Activated B cell treated with CpG ODN at 0.5 μM for 24 hours (primary cell): ENCODE results near the gene RBMS1. TPM values are rescaled to one million over a fixed set of nuclear protein-coding genes. Genes with fewer than 3 reads are reported as not detected.
A peak's percentile ranks its signal among the peaks of the same experiment; 100 is the strongest.

ENCODE experiments used
- ATAC-seq: fragments of 200-7000 bp; cut with Tn5 transposase; one replicate; pipeline ENCODE4 v1.10.0; 2021; ENCODE audit warnings: low read depth, mild to moderate bottlenecking, moderate library complexity
- CTCF ChIA-PET: fragments of 350-600 bp; sonication (Branson Sonifier 250); formaldehyde crosslinking; loops from one replicate; lab custom pipeline; 2021; ENCODE audit warnings: antibody characterized with exemption; lab: Charles Lee
- POLR2A ChIA-PET: fragments of 350-600 bp; sonication (Branson Sonifier 250); formaldehyde crosslinking; loops from one replicate; lab custom pipeline; 2021; ENCODE audit warnings: antibody characterized with exemption; lab: Charles Lee
- DNase-seq: peaks from one replicate; pipeline ENCODE4 v3.0.0; 2022
- H3K27ac Mint-ChIP-seq: one replicate; pipeline ENCODE4 v1.8.0; 2020; ENCODE audit warnings: mixed read lengths
- H3K27me3 Mint-ChIP-seq: one replicate; pipeline ENCODE4 v1.8.0; 2021; ENCODE audit warnings: mixed read lengths
- H3K36me3 Mint-ChIP-seq: one replicate; pipeline ENCODE4 v1.8.0; 2021; ENCODE audit warnings: low read depth, mixed read lengths
- H3K4me1 Mint-ChIP-seq: one replicate; pipeline ENCODE4 v1.8.0; 2021; ENCODE audit warnings: mixed read lengths
- H3K4me3 Mint-ChIP-seq: one replicate; pipeline ENCODE4 v1.8.0; 2020; ENCODE audit warnings: mild to moderate bottlenecking, mixed read lengths
- H3K9me3 Mint-ChIP-seq: one replicate; pipeline ENCODE4 v1.8.0; 2020; ENCODE audit warnings: mixed read lengths
- intact Hi-C: fragments of 100-400 bp; cut with micrococcal nuclease; formaldehyde crosslinking; loops from one replicate; pipeline ENCODE4 v1.15.1; 2024
- total RNA-seq: library from RNA; stranded (reverse); gene quantifications from 2 replicates; pipeline ENCODE4 v1.2.3, GENCODE V29; 2022
- TF ChIP-seq, protein P1 (sequence below): fragments of 200-600 bp; IDR thresholded peaks from one replicate; pipeline ENCODE4 v1.8.0; 2022; ENCODE audit warnings: antibody characterized with exemption, mild to moderate bottlenecking

RBMS1 gene
- total RNA-seq, 1 donor from 2014 or later, result 30.9 TPM

DNA sequence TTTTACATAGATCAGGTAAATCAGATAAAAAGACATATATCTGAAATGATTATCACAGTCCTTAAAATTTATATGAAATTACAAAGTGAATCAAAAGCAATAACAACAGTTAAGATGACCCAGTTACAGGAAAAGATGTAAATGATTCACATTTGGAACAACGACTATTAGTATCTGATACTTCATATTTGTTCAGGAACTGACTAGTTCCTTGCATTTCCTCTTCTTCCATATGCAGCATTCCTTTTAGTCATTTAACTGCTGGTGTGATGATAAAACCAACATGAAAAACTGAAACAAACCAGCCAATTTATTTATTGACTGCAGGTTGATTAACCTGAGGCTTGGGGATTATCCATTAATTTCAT lies 75.2 kb downstream of the RBMS1 start:
- Mint-ChIP-seq H3K4me3 (no peak overlapping the region), H3K27ac (no peak overlapping the region), H3K36me3 (no peaks in the 10 kb centered on the region), H3K27me3 (peaks cover 5% of the 10 kb centered on the region), H3K9me3 (no peaks in the 10 kb centered on the region), H3K4me1 (peaks cover 8% of the 10 kb centered on the region)
- TF ChIP-seq, protein P1, sequence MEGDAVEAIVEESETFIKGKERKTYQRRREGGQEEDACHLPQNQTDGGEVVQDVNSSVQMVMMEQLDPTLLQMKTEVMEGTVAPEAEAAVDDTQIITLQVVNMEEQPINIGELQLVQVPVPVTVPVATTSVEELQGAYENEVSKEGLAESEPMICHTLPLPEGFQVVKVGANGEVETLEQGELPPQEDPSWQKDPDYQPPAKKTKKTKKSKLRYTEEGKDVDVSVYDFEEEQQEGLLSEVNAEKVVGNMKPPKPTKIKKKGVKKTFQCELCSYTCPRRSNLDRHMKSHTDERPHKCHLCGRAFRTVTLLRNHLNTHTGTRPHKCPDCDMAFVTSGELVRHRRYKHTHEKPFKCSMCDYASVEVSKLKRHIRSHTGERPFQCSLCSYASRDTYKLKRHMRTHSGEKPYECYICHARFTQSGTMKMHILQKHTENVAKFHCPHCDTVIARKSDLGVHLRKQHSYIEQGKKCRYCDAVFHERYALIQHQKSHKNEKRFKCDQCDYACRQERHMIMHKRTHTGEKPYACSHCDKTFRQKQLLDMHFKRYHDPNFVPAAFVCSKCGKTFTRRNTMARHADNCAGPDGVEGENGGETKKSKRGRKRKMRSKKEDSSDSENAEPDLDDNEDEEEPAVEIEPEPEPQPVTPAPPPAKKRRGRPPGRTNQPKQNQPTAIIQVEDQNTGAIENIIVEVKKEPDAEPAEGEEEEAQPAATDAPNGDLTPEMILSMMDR, result no peak
- CTCF ChIA-PET, result no interaction called here
- intact Hi-C loops, result no loop called here
- POLR2A ChIA-PET, result interaction anchor here (0.9 kb wide), 1 partner anchor 11 kb away, joined by 3 read pairs; no protein-coding TSS in a partner anchor
- DNase-seq (no peak), ATAC-seq (no peak)

DNA sequence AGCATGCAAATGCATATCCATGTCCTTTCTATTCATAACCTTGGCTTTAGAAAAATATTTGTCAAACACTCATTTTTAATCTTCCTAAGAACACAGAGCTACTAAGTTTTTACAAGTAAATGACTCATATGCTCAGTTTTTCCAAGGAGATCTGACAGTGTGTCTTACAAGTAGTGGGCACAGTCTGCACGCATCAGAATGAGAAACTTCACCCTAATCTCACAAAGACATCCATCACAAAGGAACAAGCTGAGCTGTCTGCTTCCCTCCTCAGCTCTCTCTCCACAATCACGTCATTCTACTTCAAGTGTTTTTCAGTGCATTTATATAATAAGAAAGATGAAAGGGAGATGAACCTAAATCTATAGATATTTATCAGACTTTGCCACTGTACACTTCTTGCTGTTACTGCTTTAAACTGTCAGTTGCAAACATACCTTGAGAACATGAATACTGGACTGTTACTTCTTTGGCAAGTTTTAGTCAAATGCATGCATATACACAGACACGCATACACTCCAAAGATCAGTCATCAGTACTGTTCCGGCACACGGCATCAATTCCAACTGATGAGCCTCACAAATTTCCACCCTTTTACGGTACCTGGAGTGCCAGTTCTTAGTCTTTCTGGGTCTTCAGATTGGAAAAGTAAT lies 75.7 kb downstream of the RBMS1 start:
- Mint-ChIP-seq H3K27ac (no peak overlapping the region), H3K4me3 (no peak overlapping the region)

DNA sequence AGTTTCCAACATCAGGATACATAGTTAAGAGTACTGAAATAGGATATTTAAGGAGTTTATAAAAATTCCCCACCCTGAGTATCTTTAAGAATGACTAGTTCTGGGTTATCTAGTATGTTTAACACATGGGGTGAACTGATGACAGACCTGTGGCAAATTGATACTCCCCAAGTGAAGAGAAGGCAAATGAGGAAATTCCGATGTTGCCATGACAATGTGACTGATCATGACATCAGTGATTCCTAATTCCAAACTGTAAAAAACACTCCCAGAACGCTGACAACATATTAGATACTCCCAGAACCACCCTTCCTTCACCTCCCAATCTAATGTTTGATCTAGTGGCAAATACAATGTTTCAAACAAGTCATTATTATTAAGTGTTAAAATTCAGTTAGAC lies 77.6 kb downstream of the RBMS1 start:
- peaks cover 4% of the 10 kb centered on the region for H3K27me3 Mint-ChIP-seq
- H3K36me3 Mint-ChIP-seq, result no peaks in the 10 kb centered on the region
- no peak overlapping the region for H3K4me3 Mint-ChIP-seq
- POLR2A ChIA-PET, result no interaction called here
- no peak overlapping the region for H3K27ac Mint-ChIP-seq
- H3K4me1 Mint-ChIP-seq, result peaks cover 18% of the 10 kb centered on the region
- CTCF ChIA-PET, result no interaction called here
- DNase-seq (no peak), ATAC-seq (no peak)
- H3K9me3 Mint-ChIP-seq, result no peaks in the 10 kb centered on the region
- intact Hi-C loops, result no loop called here
- TF ChIP-seq, protein P1, result no peak

More for the DNA sequence above, 75.7 kb downstream of the RBMS1 start:
- TF ChIP-seq, protein P1, result no peak
- intact Hi-C loops, result no loop called here
- Mint-ChIP-seq H3K36me3 (no peaks in the 10 kb centered on the region), H3K4me1 (peaks cover 8% of the 10 kb centered on the region), H3K9me3 (no peaks in the 10 kb centered on the region), H3K27me3 (peaks cover 4% of the 10 kb centered on the region)
- no peak for DNase-seq
- ChIA-PET POLR2A (no interaction called here), CTCF (no interaction called here)
- no peak for ATAC-seq

DNA sequence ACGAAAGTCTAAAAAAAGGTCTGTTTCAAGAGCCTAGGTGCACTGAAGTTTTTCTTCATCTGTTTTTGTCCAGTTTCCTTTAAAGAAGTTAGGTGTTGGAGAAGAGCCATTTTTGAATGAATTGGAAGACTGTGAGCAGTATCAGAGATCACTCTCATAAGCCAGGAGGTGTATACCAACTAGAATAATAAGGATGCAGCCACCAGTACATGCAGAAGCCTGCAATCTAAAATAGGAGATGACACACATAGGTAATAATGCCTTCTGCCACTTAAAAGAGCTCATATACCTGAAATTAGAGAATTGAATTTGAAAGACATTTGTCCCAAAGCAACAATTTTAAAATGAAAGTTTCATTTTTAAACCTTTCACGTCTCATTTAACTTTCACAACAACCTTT lies 81.7 kb downstream of the RBMS1 start:
- intact Hi-C loops, result loop anchor here (1.0 kb wide), 1 partner anchor 17 kb away; no protein-coding TSS in a partner anchor
- ATAC-seq (no peak), DNase-seq (no peak)
- H3K27ac Mint-ChIP-seq, result peak overlapping the region; percentile 80
- TF ChIP-seq, protein P1, result no peak
- peaks cover 4% of the 10 kb centered on the region for H3K27me3 Mint-ChIP-seq
- H3K36me3 Mint-ChIP-seq, result peaks cover 4% of the 10 kb centered on the region
- no peaks in the 10 kb centered on the region for H3K9me3 Mint-ChIP-seq
- peaks cover 38% of the 10 kb centered on the region for H3K4me1 Mint-ChIP-seq
- CTCF ChIA-PET, result interaction anchor here (1.3 to 2.3 kb wide), 3 partner anchors 17 to 583 kb away, joined by 3 to 8 read pairs (median 3); no protein-coding TSS in a partner anchor
- POLR2A ChIA-PET, result interaction anchor here (1.5 kb wide), 1 partner anchor 17 kb away, joined by 6 read pairs; no protein-coding TSS in a partner anchor
- peak overlapping the region; percentile 9 for H3K4me3 Mint-ChIP-seq

DNA sequence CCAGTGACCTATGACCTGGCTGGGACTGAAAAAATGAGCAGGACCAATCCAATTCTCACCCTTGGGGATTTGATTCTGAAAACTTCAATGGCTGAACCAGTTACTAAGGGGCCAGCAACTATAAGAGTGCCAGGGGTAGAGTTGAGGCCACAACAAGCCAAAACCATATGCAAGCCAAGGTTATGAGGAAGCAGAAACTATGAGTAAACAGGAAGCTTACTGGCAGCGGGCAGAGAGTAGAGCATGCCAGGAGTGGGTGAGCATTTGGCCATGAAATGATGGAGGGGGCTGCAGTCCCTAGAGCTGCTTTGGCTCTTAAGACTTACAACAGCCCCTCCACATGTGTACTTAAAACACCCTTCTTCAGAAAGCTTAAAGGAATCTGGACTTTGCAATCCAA lies 82.4 kb downstream of the RBMS1 start:
- peaks cover 4% of the 10 kb centered on the region for H3K27me3 Mint-ChIP-seq
- peak overlapping the region; percentile 80 for H3K27ac Mint-ChIP-seq
- H3K4me3 Mint-ChIP-seq, result peak overlapping the region; percentile 44
- H3K36me3 Mint-ChIP-seq, result peaks cover 8% of the 10 kb centered on the region
- peaks cover 46% of the 10 kb centered on the region for H3K4me1 Mint-ChIP-seq
- TF ChIP-seq, protein P1, result no peak
- POLR2A ChIA-PET, result interaction anchor here (1.5 kb wide), 1 partner anchor 18 kb away, joined by 6 read pairs; no protein-coding TSS in a partner anchor
- DNase-seq (no peak), ATAC-seq (no peak)
- CTCF ChIA-PET, result interaction anchor here (0.7 to 1.4 kb wide), 3 partner anchors 17 to 583 kb away, joined by 3 to 6 read pairs (median 3); no protein-coding TSS in a partner anchor
- H3K9me3 Mint-ChIP-seq, result no peaks in the 10 kb centered on the region
- intact Hi-C loops, result loop anchor here (1.0 kb wide), 1 partner anchor 18 kb away; no protein-coding TSS in a partner anchor
